BLaER1 (cell line): Measurements from ENCODE around the gene COL18A1.

Experiments
- H3K27ac ChIP-seq: shearing (Covaris generic); formaldehyde crosslinking; 2 replicates; pipeline ENCODE4 v1.8.1; 2022
- H3K27me3 ChIP-seq: shearing (Covaris generic); formaldehyde crosslinking; 2 replicates; pipeline ENCODE4 v1.8.1; 2022
- H3K36me3 ChIP-seq: shearing (Covaris generic); formaldehyde crosslinking; 2 replicates; pipeline ENCODE4 v1.8.1; 2022
- H3K4me1 ChIP-seq: shearing (Covaris generic); formaldehyde crosslinking; 2 replicates; pipeline ENCODE4 v1.8.1; 2022
- H3K4me2 ChIP-seq: shearing (Covaris generic); formaldehyde crosslinking; 2 replicates; pipeline ENCODE4 v1.8.1; 2022
- H3K4me3 ChIP-seq: shearing (Covaris generic); formaldehyde crosslinking; 2 replicates; pipeline ENCODE4 v1.8.1; 2022
- H3K9ac ChIP-seq: shearing (Covaris generic); formaldehyde crosslinking; 2 replicates; pipeline ENCODE4 v1.8.1; 2022
- H3K9me3 ChIP-seq: shearing (Covaris generic); formaldehyde crosslinking; 2 replicates; pipeline ENCODE4 v1.8.1; 2022
- H4K20me1 ChIP-seq: shearing (Covaris generic); formaldehyde crosslinking; 2 replicates; pipeline ENCODE4 v1.8.1; 2022
- Cebpa-rat ChIP-seq: shearing (Covaris generic); IDR thresholded peaks from 2 replicates; pipeline ENCODE4 v1.8.1; 2022

COL18A1 gene

GRCh38 chr21:45454060-45454925 lies 49.3 kb downstream of the COL18A1 start:
- H3K9ac ChIP-seq = no peak overlapping the region
- no peaks in the 10 kb centered on the region for H3K27me3 ChIP-seq
- TF ChIP-seq Cebpa-rat = no peak
- no peak overlapping the region for H3K4me3 ChIP-seq
- no peaks in the 10 kb centered on the region for H4K20me1 ChIP-seq
- H3K4me1 ChIP-seq = peaks cover 62% of the 10 kb centered on the region
- H3K36me3 ChIP-seq = no peaks in the 10 kb centered on the region
- H3K27ac ChIP-seq = no peak overlapping the region
- no peak overlapping the region for H3K4me2 ChIP-seq
- no peaks in the 10 kb centered on the region for H3K9me3 ChIP-seq

- H3K4me1 ChIP-seq = peaks cover 70% of the 10 kb centered on the region
These were observed 50.1 kb downstream of the COL18A1 start for GRCh38 chr21:45454926-45455673.

GRCh38 chr21:45455674-45456583 lies 51.0 kb downstream of the COL18A1 start:
- peak overlapping the region; percentile 64 for H3K4me2 ChIP-seq
- 0 out of 2 replicates have a peak overlapping the region, but pooled peaks have one; percentile 22 for H3K27ac ChIP-seq
- no peaks in the 10 kb centered on the region for H3K36me3 ChIP-seq
- no peaks in the 10 kb centered on the region for H4K20me1 ChIP-seq
- no peak overlapping the region for H3K9ac ChIP-seq
- no peak overlapping the region for H3K4me3 ChIP-seq
- H3K4me1 ChIP-seq = peaks cover 74% of the 10 kb centered on the region
- no peaks in the 10 kb centered on the region for H3K27me3 ChIP-seq
- H3K9me3 ChIP-seq = no peaks in the 10 kb centered on the region
- no peak for TF ChIP-seq Cebpa-rat

More at GRCh38 chr21:45454926-45455673, 50.1 kb downstream of the COL18A1 start:
- Histone ChIP-seq H3K36me3 (no peaks in the 10 kb centered on the region), H4K20me1 (no peaks in the 10 kb centered on the region), H3K9ac (no peak overlapping the region), H3K4me3 (no peak overlapping the region), H3K9me3 (no peaks in the 10 kb centered on the region), H3K27ac (no peak overlapping the region), H3K27me3 (no peaks in the 10 kb centered on the region), H3K4me2 (peak overlapping the region; percentile 64)
- TF ChIP-seq Cebpa-rat = no peak

GRCh38 chr21:45456584-45457160 lies 51.7 kb downstream of the COL18A1 start:
- no peaks in the 10 kb centered on the region for H4K20me1 ChIP-seq
- H3K9ac ChIP-seq = no peak overlapping the region
- H3K27me3 ChIP-seq = no peaks in the 10 kb centered on the region
- no peak overlapping the region for H3K27ac ChIP-seq
- peak overlapping the region; percentile 64; the same call in 1 of the 2 replicates for H3K4me2 ChIP-seq
- no peak overlapping the region for H3K4me3 ChIP-seq
- H3K9me3 ChIP-seq = peaks cover 6% of the 10 kb centered on the region; the same call in 1 of the 2 replicates
- H3K36me3 ChIP-seq = no peaks in the 10 kb centered on the region
- H3K4me1 ChIP-seq = peaks cover 74% of the 10 kb centered on the region
- no peak for TF ChIP-seq Cebpa-rat

DNA sequence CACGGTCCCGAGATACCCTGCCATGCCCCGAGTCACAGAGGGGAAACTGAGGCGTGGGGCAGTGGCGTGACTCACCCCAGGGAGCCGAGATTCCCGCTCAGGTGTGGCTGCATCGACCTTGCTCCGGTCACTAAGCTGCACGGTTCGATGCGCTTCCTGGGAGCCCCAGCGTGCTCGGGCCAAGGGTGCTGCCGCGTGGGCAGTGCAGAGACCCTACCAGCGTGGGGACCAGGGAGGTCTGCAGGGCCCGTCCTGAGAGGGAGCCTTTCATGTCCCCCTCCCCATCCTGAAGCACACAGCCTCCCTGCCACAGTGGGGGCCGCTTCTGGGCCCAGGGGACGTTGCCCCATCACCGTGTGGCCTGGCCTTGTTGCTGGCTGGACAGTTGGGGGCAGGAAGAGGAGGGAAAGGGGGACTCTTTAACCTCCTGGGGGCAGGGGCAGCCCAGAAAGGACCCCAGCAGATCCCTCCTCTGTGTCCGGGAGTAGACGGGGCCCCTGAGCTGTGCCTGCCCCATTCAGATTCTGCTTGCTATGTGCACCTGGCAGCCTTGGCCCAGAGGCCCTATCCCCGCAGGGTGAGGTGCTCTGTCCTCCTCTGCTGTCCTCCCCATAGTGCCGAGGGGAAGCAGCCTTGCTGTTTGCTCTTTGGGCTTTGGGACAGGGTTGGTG lies 52.3 kb downstream of the COL18A1 start:
- no peaks in the 10 kb centered on the region for H3K36me3 ChIP-seq
- peaks cover 12% of the 10 kb centered on the region; the same call in 1 of the 2 replicates for H3K9me3 ChIP-seq
- H3K4me1 ChIP-seq = peaks cover 71% of the 10 kb centered on the region
- no peak overlapping the region; the same call in 1 of the 2 replicates for H3K27ac ChIP-seq
- H3K9ac ChIP-seq = no peak overlapping the region
- no peak overlapping the region for H3K4me3 ChIP-seq
- H3K27me3 ChIP-seq = no peaks in the 10 kb centered on the region
- peak overlapping the region; percentile 64; the same call in 1 of the 2 replicates for H3K4me2 ChIP-seq
- no peak for TF ChIP-seq Cebpa-rat
- no peaks in the 10 kb centered on the region for H4K20me1 ChIP-seq

GRCh38 chr21:45457832-45458172 lies 52.8 kb downstream of the COL18A1 start:
- H3K4me3 ChIP-seq = no peak overlapping the region
- H3K4me2 ChIP-seq = peak overlapping the region; percentile 76
- H3K27me3 ChIP-seq = no peaks in the 10 kb centered on the region
- peaks cover 71% of the 10 kb centered on the region for H3K4me1 ChIP-seq
- peaks cover 12% of the 10 kb centered on the region; the same call in 1 of the 2 replicates for H3K9me3 ChIP-seq
- no peak for TF ChIP-seq Cebpa-rat
- no peaks in the 10 kb centered on the region for H3K36me3 ChIP-seq
- H3K9ac ChIP-seq = no peak overlapping the region
- no peaks in the 10 kb centered on the region for H4K20me1 ChIP-seq
- H3K27ac ChIP-seq = no peak overlapping the region

- Histone ChIP-seq H3K4me2 (peak overlapping the region; percentile 76), H3K4me3 (no peak overlapping the region), H3K9ac (no peak overlapping the region), H3K36me3 (no peaks in the 10 kb centered on the region), H4K20me1 (no peaks in the 10 kb centered on the region), H3K4me1 (peaks cover 77% of the 10 kb centered on the region), H3K27ac (peak overlapping the region; percentile 35; the same call in 1 of the 2 replicates), H3K27me3 (no peaks in the 10 kb centered on the region), H3K9me3 (peaks cover 12% of the 10 kb centered on the region; the same call in 1 of the 2 replicates)
- no peak for TF ChIP-seq Cebpa-rat
These were observed 53.6 kb downstream of the COL18A1 start for GRCh38 chr21:45458281-45459170.
